Measurements from ENCODE around the gene ADTRP. TPM values are rescaled to one million over a fixed set of nuclear protein-coding genes. Genes with fewer than 3 reads are reported as not detected.

ADTRP gene
- total RNA-seq, 1 experiment from 2014 or later: 0.50 TPM

GRCh38 chr6:11702500-11703130 lies 76.0 kb downstream of the ADTRP start (continued):
- TF ChIP-seq PRDM15 (CRISPR knock-in tag; IDR thresholded peaks at IDR 0.05) (no peak), NFATC4 (CRISPR knock-in tag; IDR thresholded peaks at IDR 0.05) (no peak), ZNF219 (CRISPR knock-in tag; IDR thresholded peaks at IDR 0.05; ENCODE audit: borderline replicate concordance) (no peak), CREM (CRISPR knock-in tag; IDR thresholded peaks at IDR 0.05) (no peak), TEAD4 (CRISPR knock-in tag; IDR thresholded peaks at IDR 0.05) (no peak), ZSCAN18 (CRISPR knock-in tag; IDR thresholded peaks at IDR 0.05) (no peak), ZBTB43 (CRISPR knock-in tag; IDR thresholded peaks at IDR 0.05) (no peak), TP53 (CRISPR knock-in tag; IDR thresholded peaks at IDR 0.05) (no peak), RELA (CRISPR knock-in tag; IDR thresholded peaks at IDR 0.05; ENCODE audit: borderline replicate concordance) (no peak)

- ChIA-PET POLR2A (no interaction called here), CTCF (no interaction called here)
- H3K36me3 Mint-ChIP-seq: 0 out of 2 replicates have a peak, but pooled peaks cover 2% of the 10 kb centered on the region
- DNase-seq (ENCODE audit: low spot score) (no peak), ATAC-seq (no peak)
- H3K4me3 Mint-ChIP-seq: no peak overlapping the region
- H3K9me3 Mint-ChIP-seq: peaks cover 4% of the 10 kb centered on the region
- H3K27me3 Mint-ChIP-seq (ENCODE audit: low read depth): no peaks in the 10 kb centered on the region
- H3K27ac Mint-ChIP-seq: no peak overlapping the region
- H3K4me1 Mint-ChIP-seq: no peaks in the 10 kb centered on the region
- no peak for TF ChIP-seq ZNF281 (CRISPR knock-in tag; IDR thresholded peaks at IDR 0.05)
- no peak for TF ChIP-seq ZNF138 (CRISPR knock-in tag; conservative IDR thresholded peaks at IDR 0.05)
- no peak for TF ChIP-seq RELA (CRISPR knock-in tag; IDR thresholded peaks at IDR 0.05; ENCODE audit: borderline replicate concordance)
- TF ChIP-seq ATF1 (CRISPR knock-in tag; IDR thresholded peaks at IDR 0.05): no peak
- no peak for TF ChIP-seq ATF6 (CRISPR knock-in tag; IDR thresholded peaks at IDR 0.05)
- no peak for TF ChIP-seq E2F1 (CRISPR knock-in tag; IDR thresholded peaks at IDR 0.05)
- no peak for TF ChIP-seq IRF1 (CRISPR knock-in tag; IDR thresholded peaks at IDR 0.05)
- no peak for TF ChIP-seq HMGA2 (CRISPR knock-in tag; IDR thresholded peaks at IDR 0.05)
- TF ChIP-seq ELF4 (CRISPR knock-in tag; IDR thresholded peaks at IDR 0.05; ENCODE audit: low read depth): no peak
- TF ChIP-seq CTCF (IDR thresholded peaks at IDR 0.05): no peak
- TF ChIP-seq ZNF121 (CRISPR knock-in tag; IDR thresholded peaks at IDR 0.05): no peak
- TF ChIP-seq MLX (CRISPR knock-in tag; IDR thresholded peaks at IDR 0.05): no peak
- TF ChIP-seq NFYB (CRISPR knock-in tag; conservative IDR thresholded peaks at IDR 0.05; ENCODE audit: low read depth): no peak
These were observed 76.5 kb downstream of the ADTRP start for GRCh38 chr6:11702089-11702488.
